ENCODE results near the gene ERVH48-1.
"Not testable (repeated sequence)": the region's sequence is repeated elsewhere in the genome, so short reads cannot be mapped to it uniquely, and the experiment has no call there.

The ERVH48-1 gene

GRCh38 chr21:42913476-42913875 lies 12.0 kb downstream of the ERVH48-1 start:
- Histone ChIP-seq H3K27ac (no peak overlapping the region), H3K36me3 (ENCODE audit: insufficient read depth, low read length) (peaks cover 5% of the 10 kb centered on the region; the same call in 1 of the 2 replicates), H3K9me3 (ENCODE audit: low read depth, low read length) (no peaks in the 10 kb centered on the region), H3K9ac (ENCODE audit: insufficient read length) (no peak overlapping the region), H3K4me3 (no peak overlapping the region)
- TF ChIP-seq EZH2 (IDR thresholded peaks at IDR 0.05) (no peak), POLR2AphosphoS5 (IDR thresholded peaks at IDR 0.05; ENCODE audit: borderline replicate concordance, low read depth, low read length) (0 out of 2 replicates have a peak, but pooled peaks have one; percentile 9), FOXP2 (optimal IDR thresholded peaks at IDR 0.05; ENCODE audit: control extremely low read depth, extremely low read length, insufficient read depth) (no peak)
- no peak for DNase-seq (ENCODE audit: low read depth, low spot score)

- not testable (repeated sequence) for DNase-seq (ENCODE audit: low read depth, low spot score); H3K27ac ChIP-seq; H3K9me3 ChIP-seq (ENCODE audit: low read depth, low read length); H3K36me3 ChIP-seq (ENCODE audit: insufficient read depth, low read length); H3K4me3 ChIP-seq; H3K9ac ChIP-seq (ENCODE audit: insufficient read length)
These were observed 13.5 kb downstream of the ERVH48-1 start for GRCh38 chr21:42911920-42912319.

- H3K9ac ChIP-seq (ENCODE audit: insufficient read length); H3K9me3 ChIP-seq (ENCODE audit: low read depth, low read length); H3K27ac ChIP-seq; H3K4me3 ChIP-seq; DNase-seq (ENCODE audit: low read depth, low spot score): not testable (repeated sequence)
- peaks cover 22% of the 10 kb centered on the region; the same call in 1 of the 2 replicates for H3K36me3 ChIP-seq (ENCODE audit: insufficient read depth, low read length)
These were observed 16.9 kb downstream of the ERVH48-1 start for GRCh38 chr21:42908484-42908883.

GRCh38 chr21:42906233-42906632 lies 19.2 kb downstream of the ERVH48-1 start:
- Histone ChIP-seq H3K9ac (ENCODE audit: insufficient read length) (no peak overlapping the region), H3K27ac (no peak overlapping the region), H3K4me3 (no peak overlapping the region), H3K9me3 (ENCODE audit: low read depth, low read length) (no peaks in the 10 kb centered on the region), H3K36me3 (ENCODE audit: insufficient read depth, low read length) (peaks cover 38% of the 10 kb centered on the region)
- TF ChIP-seq EZH2 (IDR thresholded peaks at IDR 0.05) (no peak), FOXP2 (optimal IDR thresholded peaks at IDR 0.05; ENCODE audit: control extremely low read depth, extremely low read length, insufficient read depth) (no peak)
- no peak for DNase-seq (ENCODE audit: low read depth, low spot score)

- no peak for TF ChIP-seq FOXP2 (optimal IDR thresholded peaks at IDR 0.05; ENCODE audit: control extremely low read depth, extremely low read length, insufficient read depth)
- no peak for TF ChIP-seq POLR2AphosphoS5 (IDR thresholded peaks at IDR 0.05; ENCODE audit: borderline replicate concordance, low read depth, low read length)
- no peak for TF ChIP-seq EZH2 (IDR thresholded peaks at IDR 0.05)
- H3K36me3 ChIP-seq (ENCODE audit: insufficient read depth, low read length), result peaks cover 39% of the 10 kb centered on the region
- DNase-seq (ENCODE audit: low read depth, low spot score), result no peak
These were observed 20.2 kb downstream of the ERVH48-1 start for GRCh38 chr21:42905195-42905594.

GRCh38 chr21:42903817-42904216 lies 21.6 kb downstream of the ERVH48-1 start:
- no peak for DNase-seq (ENCODE audit: low read depth, low spot score)
- H3K36me3 ChIP-seq (ENCODE audit: insufficient read depth, low read length), result peaks cover 39% of the 10 kb centered on the region
- H3K4me3 ChIP-seq, result no peak overlapping the region
- no peak for TF ChIP-seq POLR2AphosphoS5 (IDR thresholded peaks at IDR 0.05; ENCODE audit: borderline replicate concordance, low read depth, low read length)
- no peak for TF ChIP-seq EZH2 (IDR thresholded peaks at IDR 0.05)
- TF ChIP-seq FOXP2 (optimal IDR thresholded peaks at IDR 0.05; ENCODE audit: control extremely low read depth, extremely low read length, insufficient read depth), result no peak
- H3K9me3 ChIP-seq (ENCODE audit: low read depth, low read length), result no peaks in the 10 kb centered on the region
- no peak overlapping the region for H3K27ac ChIP-seq
- no peak overlapping the region for H3K9ac ChIP-seq (ENCODE audit: insufficient read length)

More at GRCh38 chr21:42905195-42905594, 20.2 kb downstream of the ERVH48-1 start:
- Histone ChIP-seq H3K4me3 (no peak overlapping the region), H3K9ac (ENCODE audit: insufficient read length) (no peak overlapping the region), H3K27ac (no peak overlapping the region), H3K9me3 (ENCODE audit: low read depth, low read length) (no peaks in the 10 kb centered on the region)

GRCh38 chr21:42900446-42900845 lies 25.0 kb downstream of the ERVH48-1 start:
- Histone ChIP-seq H3K9me3 (ENCODE audit: low read depth, low read length) (no peaks in the 10 kb centered on the region), H3K4me3 (no peak overlapping the region), H3K36me3 (ENCODE audit: insufficient read depth, low read length) (peaks cover 43% of the 10 kb centered on the region), H3K27ac (no peak overlapping the region), H3K9ac (ENCODE audit: insufficient read length) (no peak overlapping the region)
- no peak for DNase-seq (ENCODE audit: low read depth, low spot score)
- no peak for TF ChIP-seq EZH2 (IDR thresholded peaks at IDR 0.05)
- no peak for TF ChIP-seq FOXP2 (optimal IDR thresholded peaks at IDR 0.05; ENCODE audit: control extremely low read depth, extremely low read length, insufficient read depth)
- no peak for TF ChIP-seq POLR2AphosphoS5 (IDR thresholded peaks at IDR 0.05; ENCODE audit: borderline replicate concordance, low read depth, low read length)

GRCh38 chr21:42892931-42893755 lies 32.3 kb downstream of the ERVH48-1 start, which contains the start of gene NDUFV3:
NDUFV3 (plus strand) TSS chr21:42893309; CDS start chr21:42893334, 25 bp downstream.
- Histone ChIP-seq H3K9ac (ENCODE audit: insufficient read length) (peak within 1 kb of the TSS; percentile 95), H3K27ac (peak within 1 kb of the TSS; percentile 80), H3K36me3 (ENCODE audit: insufficient read depth, low read length) (peaks cover 10% of the 10 kb centered on the region), H3K4me3 (peak within 1 kb of the TSS; percentile 83), H3K9me3 (ENCODE audit: low read depth, low read length) (no peaks in the 10 kb centered on the region)
- TF ChIP-seq FOXP2 (optimal IDR thresholded peaks at IDR 0.05; ENCODE audit: control extremely low read depth, extremely low read length, insufficient read depth) (no peak), EZH2 (IDR thresholded peaks at IDR 0.05) (no peak), POLR2AphosphoS5 (IDR thresholded peaks at IDR 0.05; ENCODE audit: borderline replicate concordance, low read depth, low read length) (peak; percentile 96)
- peak; percentile 80 for DNase-seq (ENCODE audit: low read depth, low spot score)

GRCh38 chr21:42892582-42892930 lies 32.9 kb downstream of the ERVH48-1 start:
- TF ChIP-seq FOXP2 (optimal IDR thresholded peaks at IDR 0.05; ENCODE audit: control extremely low read depth, extremely low read length, insufficient read depth) (no peak), POLR2AphosphoS5 (IDR thresholded peaks at IDR 0.05; ENCODE audit: borderline replicate concordance, low read depth, low read length) (no peak), EZH2 (IDR thresholded peaks at IDR 0.05) (no peak)
- Histone ChIP-seq H3K9me3 (ENCODE audit: low read depth, low read length) (no peaks in the 10 kb centered on the region), H3K27ac (peak overlapping the region; percentile 80), H3K36me3 (ENCODE audit: insufficient read depth, low read length) (peaks cover 7% of the 10 kb centered on the region; the same call in 1 of the 2 replicates), H3K9ac (ENCODE audit: insufficient read length) (peak overlapping the region; percentile 90), H3K4me3 (peak overlapping the region; percentile 83)
- DNase-seq (ENCODE audit: low read depth, low spot score), result no peak

Measured in SK-N-MC (cell line).